HG02981 (cell line): ENCODE results near the gene CS.

Experiments used
- ATAC-seq: cut with Tn5 transposase; IDR thresholded peaks from one replicate; pipeline ENCODE4 v1.9.1; 2021; ENCODE audit warnings: mild to moderate bottlenecking, moderate library complexity; ENCODE audit not compliant: unreplicated experiment

Gene CS

GRCh38 chr12:56221757-56222530 lies 78.2 kb downstream of the CS start, which contains the start of gene RNF41:
RNF41 (minus strand) TSS chr12:56221922; CDS start chr12:56214047, 7,875 bp downstream.
- peak; percentile 85 for ATAC-seq
